OCI-LY7 (cell line): ENCODE results near the gene PMM2. TPM values are rescaled to one million over a fixed set of nuclear protein-coding genes. Genes with fewer than 3 reads are reported as not detected.

ENCODE experiments used
- BruUV-seq: library from RNA; stranded (reverse); fragments of 400-500 nt; replicated peaks from 2 replicates; lab custom pipeline; 2021; lab: Mats Ljungman, UMichigan
- CTCF ChIA-PET: fragments of 300-600 bp; sonication (Branson Sonifier 250); formaldehyde crosslinking; loops from one replicate; lab custom pipeline; 2022; ENCODE audit warnings: antibody characterized with exemption; ENCODE audit not compliant: unreplicated experiment; lab: Charles Lee
- POLR2A ChIA-PET: fragments of 300-600 bp; sonication (Branson Sonifier 250); formaldehyde crosslinking; loops from one replicate; lab custom pipeline; 2022; ENCODE audit warnings: antibody characterized with exemption; lab: Charles Lee
- DNase-seq: peaks from one replicate; pipeline ENCODE4 v3.0.0-alpha.2; 2015; ENCODE audit warnings: low spot score
- H2AFZ ChIP-seq: fragments of 200-600 bp; sonication (generic), shearing (Covaris generic); 2 replicates; pipeline ENCODE4 v1.6.1; 2014; ENCODE audit warnings: mild to moderate bottlenecking, antibody characterized with exemption, low read length, moderate library complexity
- H3K27ac ChIP-seq: fragments of 200-600 bp; sonication (generic); 2 replicates; pipeline ENCODE4 v1.5.1; 2014; ENCODE audit warnings: mixed run types, low read depth, mild to moderate bottlenecking, moderate library complexity, low read length, inconsistent platforms; ENCODE audit not compliant: poor library complexity, severe bottlenecking
- H3K36me3 ChIP-seq: fragments of 200-600 bp; sonication (generic); 2 replicates; pipeline ENCODE4 v1.6.1; 2014; ENCODE audit warnings: mild to moderate bottlenecking, antibody characterized with exemption, low read length, moderate library complexity, mixed read lengths; ENCODE audit not compliant: insufficient read depth
- H3K4me1 ChIP-seq: fragments of 200-600 bp; sonication (generic); 2 replicates; pipeline ENCODE4 v1.5.1; 2014; ENCODE audit warnings: mild to moderate bottlenecking, low read length; ENCODE audit not compliant: insufficient read depth, poor library complexity, severe bottlenecking
- H3K4me2 ChIP-seq: fragments of 200-600 bp; sonication (generic); 2 replicates; pipeline ENCODE4 v1.6.1; 2014; ENCODE audit warnings: mild to moderate bottlenecking, low read length
- H3K4me3 ChIP-seq: fragments of 200-600 bp; sonication (generic); 2 replicates; pipeline ENCODE4 v1.5.1; 2014; ENCODE audit warnings: mild to moderate bottlenecking, low read depth, low read length; ENCODE audit not compliant: poor library complexity, severe bottlenecking
- H3K79me2 ChIP-seq: fragments of 200-600 bp; sonication (generic); 2 replicates; pipeline ENCODE4 v1.6.1; 2016; ENCODE audit warnings: low read depth, mild to moderate bottlenecking, low read length, moderate library complexity, mixed read lengths; ENCODE audit not compliant: insufficient read depth
- H3K9me2 ChIP-seq: fragments of 200-600 bp; sonication (generic); 2 replicates; pipeline ENCODE4 v1.6.1; 2016; ENCODE audit warnings: mild to moderate bottlenecking, low read length, mixed read lengths; ENCODE audit not compliant: insufficient read depth
- H3K9me3 ChIP-seq: fragments of 200-600 bp; sonication (generic); 2 replicates; pipeline ENCODE4 v1.6.1; 2014; ENCODE audit warnings: mild to moderate bottlenecking, mixed run types, low read length, mixed read lengths
- H4K20me1 ChIP-seq: fragments of 200-600 bp; sonication (generic); 2 replicates; pipeline ENCODE4 v1.6.1; 2014; ENCODE audit warnings: mild to moderate bottlenecking, antibody characterized with exemption, low read length, moderate library complexity, mixed read lengths; ENCODE audit not compliant: insufficient read depth
- EZH2phosphoT487 ChIP-seq: fragments of 200-600 bp; sonication (generic); IDR thresholded peaks from 2 replicates; pipeline ENCODE4 v1.6.1; 2018; ENCODE audit warnings: low read depth, borderline replicate concordance, mild to moderate bottlenecking, mixed run types, antibody characterized with exemption, low read length, moderate library complexity, mixed read lengths
- intact Hi-C: fragments of 100-400 bp; cut with micrococcal nuclease; formaldehyde crosslinking; loops from one replicate; pipeline ENCODE4 v1.10.0; 2022; ENCODE audit not compliant: unreplicated experiment
- total RNA-seq, 2 experiments: library from RNA; depleted of rRNA in 1 of 2; stranded (reverse); fragments of >200 nt in 1 of 2; shearing (Covaris generic) in 1 of 2; gene quantifications; 2 replicates each; pipeline ENCODE4 v1.2.3, GENCODE V29; 2014 to 2022
- TF ChIP-seq, protein P1 (sequence below): fragments of 200-600 bp; sonication (generic); conservative IDR thresholded peaks from 2 replicates; pipeline ENCODE4 v1.5.1; 2014; ENCODE audit warnings: mild to moderate bottlenecking, antibody characterized with exemption, low read length, moderate library complexity, mixed read lengths

The PMM2 gene
- total RNA-seq, 2 experiments from 2014 or later = 39.1 to 53.9 TPM

DNA sequence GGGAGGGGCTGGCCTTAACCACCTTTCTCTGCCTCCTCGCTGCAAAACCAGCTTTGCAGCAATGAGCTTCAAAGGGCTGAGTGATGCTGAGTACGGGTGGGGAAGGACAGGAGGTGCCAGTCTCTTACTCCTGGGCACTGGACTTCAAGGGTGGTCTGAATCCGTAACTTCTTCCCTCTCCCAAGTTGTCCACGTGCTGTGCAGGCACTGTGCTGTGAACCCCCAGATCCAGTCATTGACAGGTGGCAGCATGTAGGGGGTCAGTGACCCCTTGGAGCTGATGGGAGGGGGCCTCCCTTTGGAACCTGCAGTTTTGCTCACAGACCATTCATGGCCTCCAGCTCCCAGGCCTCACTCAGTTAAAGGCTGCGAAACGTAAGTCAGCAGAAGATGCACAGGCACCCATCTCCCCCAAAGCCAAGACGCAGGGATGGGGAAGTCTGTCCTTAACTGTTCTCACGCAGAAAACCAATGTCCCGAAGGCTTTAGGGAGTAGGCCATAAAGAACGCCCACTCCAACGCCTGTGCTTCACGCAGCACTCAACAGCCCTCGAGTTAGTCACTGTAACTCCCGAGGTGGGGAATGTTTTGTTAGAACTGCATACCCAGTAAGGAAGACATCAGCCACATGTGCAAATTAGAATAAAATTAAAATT is 92.4 kb downstream of the PMM2 start:
- H3K27ac ChIP-seq = no peak overlapping the region
- H3K9me3 ChIP-seq = no peaks in the 10 kb centered on the region
- intact Hi-C loops = no loop called here

DNA sequence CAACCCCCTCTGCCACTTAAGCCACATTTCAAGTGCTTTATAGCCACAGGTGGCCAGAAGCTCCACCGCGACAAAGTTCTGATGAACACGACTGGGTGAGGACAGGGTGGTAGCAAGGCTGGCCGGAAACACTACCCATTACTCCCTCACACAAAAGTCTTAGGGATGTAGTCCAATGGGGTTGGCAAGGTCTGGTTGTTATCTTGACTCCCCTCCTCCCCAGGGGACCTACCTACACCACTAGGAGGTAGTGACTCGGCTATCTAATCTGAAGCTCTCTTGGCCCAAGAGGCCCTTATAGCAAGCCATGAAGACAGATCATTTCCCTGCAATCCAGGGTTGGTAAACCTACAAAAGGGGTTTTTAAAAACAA is 92.9 kb downstream of the PMM2 start:
- ChIA-PET CTCF (no interaction called here), POLR2A (interaction anchor here (0.6 kb wide), 1 partner anchor 185 kb away, joined by 3 read pairs; no protein-coding TSS in a partner anchor)
- BruUV-seq = no TSS peak
- H4K20me1 ChIP-seq = no peaks in the 10 kb centered on the region
- peaks cover 10% of the 10 kb centered on the region for H3K4me1 ChIP-seq
- no peaks in the 10 kb centered on the region for H3K9me2 ChIP-seq
- peaks cover 49% of the 10 kb centered on the region for H3K36me3 ChIP-seq
- H3K4me2 ChIP-seq = no peak overlapping the region
- no peaks in the 10 kb centered on the region for H3K79me2 ChIP-seq
- intact Hi-C loops = no loop called here
- H3K9me3 ChIP-seq = no peaks in the 10 kb centered on the region
- no peak for TF ChIP-seq EZH2phosphoT487
- TF ChIP-seq, protein P1, sequence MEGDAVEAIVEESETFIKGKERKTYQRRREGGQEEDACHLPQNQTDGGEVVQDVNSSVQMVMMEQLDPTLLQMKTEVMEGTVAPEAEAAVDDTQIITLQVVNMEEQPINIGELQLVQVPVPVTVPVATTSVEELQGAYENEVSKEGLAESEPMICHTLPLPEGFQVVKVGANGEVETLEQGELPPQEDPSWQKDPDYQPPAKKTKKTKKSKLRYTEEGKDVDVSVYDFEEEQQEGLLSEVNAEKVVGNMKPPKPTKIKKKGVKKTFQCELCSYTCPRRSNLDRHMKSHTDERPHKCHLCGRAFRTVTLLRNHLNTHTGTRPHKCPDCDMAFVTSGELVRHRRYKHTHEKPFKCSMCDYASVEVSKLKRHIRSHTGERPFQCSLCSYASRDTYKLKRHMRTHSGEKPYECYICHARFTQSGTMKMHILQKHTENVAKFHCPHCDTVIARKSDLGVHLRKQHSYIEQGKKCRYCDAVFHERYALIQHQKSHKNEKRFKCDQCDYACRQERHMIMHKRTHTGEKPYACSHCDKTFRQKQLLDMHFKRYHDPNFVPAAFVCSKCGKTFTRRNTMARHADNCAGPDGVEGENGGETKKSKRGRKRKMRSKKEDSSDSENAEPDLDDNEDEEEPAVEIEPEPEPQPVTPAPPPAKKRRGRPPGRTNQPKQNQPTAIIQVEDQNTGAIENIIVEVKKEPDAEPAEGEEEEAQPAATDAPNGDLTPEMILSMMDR = no peak
- H2AFZ ChIP-seq = no peak overlapping the region
- no peak overlapping the region for H3K27ac ChIP-seq
- no peak for DNase-seq
- H3K4me3 ChIP-seq = no peak overlapping the region

More for the DNA sequence above, 92.4 kb downstream of the PMM2 start:
- Histone ChIP-seq H3K4me3 (no peak overlapping the region), H3K36me3 (peaks cover 43% of the 10 kb centered on the region), H2AFZ (no peak overlapping the region), H3K4me1 (peaks cover 10% of the 10 kb centered on the region), H3K79me2 (no peaks in the 10 kb centered on the region), H3K4me2 (no peak overlapping the region), H3K9me2 (no peaks in the 10 kb centered on the region), H4K20me1 (no peaks in the 10 kb centered on the region)
- DNase-seq = no peak
- ChIA-PET CTCF (no interaction called here), POLR2A (no interaction called here)
- TF ChIP-seq, protein P1 = no peak
- no peak for TF ChIP-seq EZH2phosphoT487
- no TSS peak for BruUV-seq

DNA sequence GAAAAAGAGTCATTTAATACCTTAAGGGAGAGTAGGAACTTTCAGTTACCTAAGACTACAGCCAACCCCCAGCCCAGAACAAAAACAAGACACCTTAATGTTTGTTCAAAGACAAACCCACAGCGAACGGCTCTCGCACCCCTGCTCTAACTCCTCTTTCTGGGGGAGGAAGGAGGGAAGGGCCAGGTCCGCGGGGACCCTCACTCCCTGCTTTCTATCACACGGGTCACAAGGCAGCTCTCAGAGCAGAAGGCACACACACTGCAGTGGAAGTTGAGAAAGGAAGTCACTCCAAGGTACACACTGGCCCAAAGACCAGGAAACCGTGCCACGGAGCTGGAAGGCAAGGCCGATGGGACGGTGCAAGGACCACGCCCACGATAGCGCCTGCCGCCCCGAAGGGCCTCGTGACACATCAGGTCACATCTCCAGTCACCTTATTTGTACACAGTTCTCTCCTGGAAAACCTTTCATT is 94.5 kb downstream of the PMM2 start:
- Histone ChIP-seq H3K9me3 (no peaks in the 10 kb centered on the region), H3K4me3 (no peak overlapping the region), H3K27ac (no peak overlapping the region), H3K4me1 (peaks cover 10% of the 10 kb centered on the region), H2AFZ (no peak overlapping the region), H3K79me2 (no peaks in the 10 kb centered on the region), H4K20me1 (no peaks in the 10 kb centered on the region), H3K36me3 (peaks cover 61% of the 10 kb centered on the region), H3K9me2 (no peaks in the 10 kb centered on the region), H3K4me2 (no peak overlapping the region)
- intact Hi-C loops = no loop called here
- BruUV-seq = no TSS peak
- POLR2A ChIA-PET = no interaction called here
- DNase-seq = no peak
- TF ChIP-seq, protein P1 = no peak
- TF ChIP-seq EZH2phosphoT487 = no peak
- CTCF ChIA-PET = no interaction called here
